Measurements from ENCODE around the gene CHAMP1.
"Not testable (repeated sequence)": the region's sequence is repeated elsewhere in the genome, so short reads cannot be mapped to it uniquely, and the experiment has no call there.

Gene CHAMP1

GRCh38 chr13:114338959-114339358, 24.7 kb downstream of the CHAMP1 start:
- no peak for DNase-seq

GRCh38 chr13:114339857-114340534, 25.7 kb downstream of the CHAMP1 start:
- DNase-seq: peak; percentile 61

GRCh38 chr13:114341003-114341777, 26.9 kb downstream of the CHAMP1 start:
- no peak for DNase-seq

GRCh38 chr13:114347256-114347655, 33.0 kb downstream of the CHAMP1 start:
- not testable (repeated sequence) for DNase-seq

- DNase-seq: peak; percentile 29
Observed at GRCh38 chr13:114352763-114353162, 38.5 kb downstream of the CHAMP1 start.

GRCh38 chr13:114353382-114353781, 39.1 kb downstream of the CHAMP1 start:
- not testable (repeated sequence) for DNase-seq

All from NCI-H146 (cell line).